HCT116 (cell line): ENCODE data around the gene CCL18. TPM values are rescaled to one million over a fixed set of nuclear protein-coding genes. Genes with fewer than 3 reads are reported as not detected.

Experiments used
- ATAC-seq: fragments of 200-7000 bp; cut with Tn5 transposase; 2 replicates; pipeline ENCODE4 v1.9.1; 2020; ENCODE audit warnings: mild to moderate bottlenecking, moderate library complexity
- BruUV-seq: library from RNA; stranded (reverse); fragments of 400-500 nt; replicated peaks from 2 replicates; lab custom pipeline; 2021; lab: Mats Ljungman, UMichigan
- CTCF ChIA-PET: fragments of 300-600 bp; sonication (Branson Sonifier 250); formaldehyde crosslinking; loops from one replicate; lab custom pipeline; 2021; ENCODE audit warnings: antibody characterized with exemption; lab: Charles Lee
- POLR2A ChIA-PET: fragments of 300-600, 350-600 bp; sonication (Branson Sonifier 250); formaldehyde crosslinking; loops from one replicate; lab custom pipeline; 2021; ENCODE audit warnings: antibody characterized with exemption; lab: Charles Lee
- RAD21 ChIA-PET, 2 experiments: fragments of 300-600 bp; sonication (Branson Sonifier 250); formaldehyde crosslinking; loops; one replicate each; lab custom pipeline; 2023; ENCODE audit warnings: low total read pairs in 2 of 2; ENCODE audit not compliant: uncharacterized antibody in 2 of 2, unreplicated experiment in 2 of 2, low non-redundant PET in 1 of 2; lab: Charles Lee
- DNase-seq: peaks from one replicate; pipeline ENCODE4 v3.0.0-alpha.2; 2010; ENCODE audit warnings: low read depth, low spot score
- H2AFZ ChIP-seq: fragments of 200-600 bp; shearing (Covaris generic), sonication (generic); 2 replicates; pipeline ENCODE4 v1.6.1; 2017; ENCODE audit warnings: low read depth, mixed run types, mixed read lengths, antibody characterized with exemption, low read length; ENCODE audit not compliant: poor library complexity, severe bottlenecking
- H3K27ac ChIP-seq: 2 replicates; pipeline ENCODE4 v1.5.1; 2012; ENCODE audit warnings: low read depth, low read length
- H3K27me3 ChIP-seq: fragments of 200-600 bp; sonication (generic); 2 replicates; pipeline ENCODE4 v1.6.1; 2016; ENCODE audit warnings: mixed run types, low read length, mixed read lengths; ENCODE audit not compliant: insufficient read depth
- H3K36me3 ChIP-seq, 2 experiments: fragments of 200-500 bp in 1 of 2; fragments of 200-600 bp in 1 of 2; sonication (Bioruptor generic) in 1 of 2; sonication (generic) in 1 of 2; 2 replicates each; pipeline versions ENCODE4 v1.5.1 to v1.6.1; 2014 to 2016; ENCODE audit warnings: low read length in 2 of 2, inconsistent platforms in 1 of 2, mixed read lengths in 1 of 2, mixed run types in 1 of 2; ENCODE audit not compliant: insufficient read depth in 2 of 2, control insufficient read depth in 1 of 2
- H3K4me1 ChIP-seq, 2 experiments: fragments of 200-600 bp in 1 of 2; sonication (generic) in 1 of 2; 2 replicates each; pipeline versions ENCODE4 v1.5.1 to v1.6.1; 2012 to 2017; ENCODE audit warnings: low read length in 2 of 2, inconsistent platforms in 1 of 2, mild to moderate bottlenecking in 1 of 2, mixed read lengths in 1 of 2, mixed run types in 1 of 2, moderate library complexity in 1 of 2; ENCODE audit not compliant: insufficient read depth in 2 of 2, control insufficient read depth in 1 of 2
- H3K4me2 ChIP-seq: fragments of 200-600 bp; sonication (generic); 2 replicates; pipeline ENCODE4 v1.6.1; 2017; ENCODE audit warnings: mixed run types, low read length, mixed read lengths
- H3K4me3 ChIP-seq, 2 experiments: fragments of 200-600 bp in 1 of 2; sonication (generic) in 1 of 2; replicated peaks in 1 of 2; 2 replicates each; pipeline ENCODE4 v1.5.1; 2011 to 2016; ENCODE audit warnings: low read length in 2 of 2, control low read depth in 1 of 2, low read depth in 1 of 2, mild to moderate bottlenecking in 1 of 2, mixed read lengths in 1 of 2, mixed run types in 1 of 2
- H3K79me2 ChIP-seq: fragments of 200-600 bp; sonication (generic); 2 replicates; pipeline ENCODE4 v1.6.1; 2017; ENCODE audit warnings: mild to moderate bottlenecking, mixed run types, low read length, moderate library complexity, mixed read lengths; ENCODE audit not compliant: insufficient read depth
- H3K9ac ChIP-seq: fragments of 200-600 bp; sonication (generic); 2 replicates; pipeline ENCODE4 v1.6.1; 2016; ENCODE audit warnings: low read length, mixed read lengths
- H3K9me2 ChIP-seq: fragments of 200-600 bp; sonication (generic), shearing (Covaris generic); 2 replicates; pipeline ENCODE4 v1.6.1; 2017; ENCODE audit warnings: mixed run types, mild to moderate bottlenecking, moderate library complexity; ENCODE audit not compliant: insufficient read depth
- H3K9me3 ChIP-seq, 2 experiments: fragments of 200-500 bp in 1 of 2; fragments of 200-600 bp in 1 of 2; sonication (Bioruptor generic) in 1 of 2; sonication (generic) in 1 of 2; 2 replicates each; pipeline ENCODE4 v1.6.1; 2014 to 2017; ENCODE audit warnings: low read length in 2 of 2, mixed read lengths in 2 of 2, inconsistent platforms in 1 of 2, low read depth in 1 of 2, mild to moderate bottlenecking in 1 of 2, mixed run types in 1 of 2, moderate library complexity in 1 of 2; ENCODE audit not compliant: control insufficient read depth in 1 of 2, insufficient read depth in 1 of 2
- H4K20me1 ChIP-seq: fragments of 200-600 bp; sonication (generic), shearing (Covaris generic); 2 replicates; pipeline ENCODE4 v1.6.1; 2017; ENCODE audit warnings: mixed run types, mild to moderate bottlenecking, moderate library complexity; ENCODE audit not compliant: insufficient read depth
- CTCF ChIP-seq, 3 experiments: fragments of 200-600 bp in 1 of 3; sonication (generic) in 1 of 3; IDR thresholded peaks in 2 of 3; conservative IDR thresholded peaks in 1 of 3; 2 replicates each; pipeline ENCODE4 v1.5.1; 2012 to 2017; ENCODE audit warnings: low read depth in 2 of 3, low read length in 2 of 3, antibody characterized with exemption in 1 of 3, borderline replicate concordance in 1 of 3, control low read depth in 1 of 3, mild to moderate bottlenecking in 1 of 3, mixed read lengths in 1 of 3, mixed run types in 1 of 3, moderate library complexity in 1 of 3; ENCODE audit not compliant: insufficient read depth in 1 of 3
- EZH2phosphoT487 ChIP-seq: fragments of 200-600 bp; IDR thresholded peaks from 2 replicates; pipeline ENCODE4 v1.6.1; 2018; ENCODE audit warnings: antibody characterized with exemption, borderline replicate concordance
- MAX ChIP-seq: IDR thresholded peaks from 2 replicates; pipeline ENCODE4 v1.6.1; 2012
- RAD21 ChIP-seq: IDR thresholded peaks from 2 replicates; pipeline ENCODE4 v1.6.1; 2012; ENCODE audit warnings: low read depth, mild to moderate bottlenecking
- SP1 ChIP-seq: IDR thresholded peaks from 2 replicates; pipeline ENCODE4 v1.6.1; 2012; ENCODE audit warnings: low read depth
- TCF7L2 ChIP-seq: IDR thresholded peaks from 2 replicates; pipeline ENCODE4 v1.7.0; 2011; ENCODE audit warnings: borderline replicate concordance, inconsistent platforms; ENCODE audit not compliant: insufficient read depth, insufficient read length; ENCODE audit errors: extremely low read depth
- intact Hi-C: fragments of 100-400 bp; cut with micrococcal nuclease; formaldehyde crosslinking; loops from 2 replicates; pipeline ENCODE4 v1.10.0; 2022
- total RNA-seq: library from RNA; stranded (reverse); gene quantifications from one replicate; pipeline ENCODE4 v1.2.1, GENCODE V29; 2021; ENCODE audit not compliant: unreplicated experiment

Gene CCL18
- total RNA-seq, 1 experiment from 2014 or later, result not detected

GRCh38 chr17:36072431-36073121, 8.5 kb downstream of the CCL18 start:
- ChIA-PET CTCF (interaction anchor here (0.9 to 3.3 kb wide), 17 partner anchors 11 to 223 kb away, joined by 3 to 18 read pairs (median 5); partner anchors contain the start of gene CCL3), POLR2A (interaction anchor here (1.3 kb wide), 1 partner anchor 76 kb away, joined by 3 read pairs; no protein-coding TSS in a partner anchor), RAD21 (interaction anchor here in 1 of 2 experiments (1.0 to 1.4 kb wide), 3 partner anchors 76 to 103 kb away, joined by 3 to 4 read pairs (median 3); no protein-coding TSS in a partner anchor)
- peaks cover 3% of the 10 kb centered on the region; the same call in 1 of the 2 replicates for H3K9me2 ChIP-seq
- no peak overlapping the region for H3K27ac ChIP-seq
- no peak overlapping the region for H3K4me3 ChIP-seq
- no peaks in the 10 kb centered on the region for H3K79me2 ChIP-seq
- no peaks in the 10 kb centered on the region for H3K4me1 ChIP-seq
- H3K27me3 ChIP-seq, result no peaks in the 10 kb centered on the region
- H2AFZ ChIP-seq, result peak overlapping the region; percentile 31
- H3K4me2 ChIP-seq, result no peak overlapping the region
- H3K9me3 ChIP-seq, result no peaks in the 10 kb centered on the region
- H3K9ac ChIP-seq, result no peak overlapping the region
- DNase-seq, result peak; percentile 24
- H4K20me1 ChIP-seq, result no peaks in the 10 kb centered on the region
- peak; percentile 88 for ATAC-seq
- intact Hi-C loops, result no loop called here
- TF ChIP-seq EZH2phosphoT487, result no peak
- peak; percentile 25 to 91 (median 71); a peak in 4 of 6 replicates for TF ChIP-seq CTCF (IDR thresholded peaks at IDR 0.05 in 2 of 3, conservative IDR thresholded peaks at IDR 0.05 in 1 of 3; ENCODE audit: borderline replicate concordance in 1 of 3, insufficient read depth in 1 of 3, low read depth in 2 of 3, low read length in 2 of 3)
- no peak for TF ChIP-seq TCF7L2
- peak; percentile 33; the same call in 1 of the 2 replicates for TF ChIP-seq RAD21
- no peak for TF ChIP-seq MAX
- TF ChIP-seq SP1, result no peak
- no peaks in the 10 kb centered on the region for H3K36me3 ChIP-seq
- no TSS peak for BruUV-seq
